GM20000 (cell line): Measurements from ENCODE around the gene ZNF587.
"Not testable (repeated sequence)": the region's sequence is repeated elsewhere in the genome, so short reads cannot be mapped to it uniquely, and the experiment has no call there.

ENCODE experiments used
- DNase-seq: peaks from one replicate; pipeline ENCODE4 v3.0.0; 2012; ENCODE audit warnings: low spot score
- CTCF ChIP-seq: IDR thresholded peaks from 2 replicates; pipeline ENCODE4 v1.5.1; 2012; ENCODE audit warnings: mild to moderate bottlenecking, control low read depth; ENCODE audit errors: extremely low read depth, missing control alignments

ZNF587 gene

DNA sequence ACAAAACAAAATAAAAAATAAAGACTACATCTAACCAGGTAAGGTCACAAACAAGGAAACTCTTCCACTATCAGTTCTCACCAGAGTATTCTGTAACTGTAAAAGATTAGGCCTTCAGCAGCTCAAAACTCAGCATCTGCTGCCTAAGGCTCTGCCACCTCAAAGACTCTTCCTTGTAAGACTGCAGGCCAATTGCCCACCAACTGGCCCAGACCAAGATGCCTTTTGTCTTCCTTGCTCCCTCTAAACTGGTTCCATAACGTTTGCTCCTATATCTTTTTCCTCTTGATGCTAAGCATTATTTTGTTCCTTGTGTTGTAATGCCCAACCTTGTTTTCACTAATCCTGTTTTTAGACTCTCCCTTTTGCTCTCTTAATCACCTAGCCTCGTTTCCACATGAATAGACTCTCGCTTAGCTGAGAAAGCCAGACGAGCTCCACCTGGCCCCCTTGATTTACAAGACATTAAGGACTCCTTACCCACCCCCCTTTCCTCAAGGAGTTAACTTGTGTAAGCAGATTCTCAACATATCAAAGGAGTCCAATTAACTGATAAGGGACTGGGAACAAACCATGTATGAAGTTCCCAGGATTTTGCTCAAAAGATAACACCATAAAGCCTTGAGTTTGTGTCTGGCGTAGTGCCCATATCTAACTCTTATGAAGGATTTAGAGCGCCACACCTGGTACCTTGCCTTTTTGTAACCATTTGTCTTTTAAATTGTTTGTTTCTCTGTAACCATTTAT lies 37.7 kb downstream of the ZNF587 start:
- TF ChIP-seq CTCF, result no peak
- DNase-seq, result no peak

- no peak for TF ChIP-seq CTCF
- DNase-seq, result no peak
These were observed 38.5 kb downstream of the ZNF587 start for GRCh38 chr19:57888107-57888559.

GRCh38 chr19:57888560-57889231 lies 39.0 kb downstream of the ZNF587 start, which contains the start of gene ZNF814:
ZNF814 (minus strand) TSS chr19:57889037; CDS start chr19:57888802, 235 bp downstream.
- peak; percentile 64 for DNase-seq
- peak; percentile 19 for TF ChIP-seq CTCF

- not testable (repeated sequence) for DNase-seq
These were observed 41.0 kb downstream of the ZNF587 start for GRCh38 chr19:57890706-57891105.

GRCh38 chr19:57900311-57900710 lies 50.7 kb downstream of the ZNF587 start:
- no peak for TF ChIP-seq CTCF

DNA sequence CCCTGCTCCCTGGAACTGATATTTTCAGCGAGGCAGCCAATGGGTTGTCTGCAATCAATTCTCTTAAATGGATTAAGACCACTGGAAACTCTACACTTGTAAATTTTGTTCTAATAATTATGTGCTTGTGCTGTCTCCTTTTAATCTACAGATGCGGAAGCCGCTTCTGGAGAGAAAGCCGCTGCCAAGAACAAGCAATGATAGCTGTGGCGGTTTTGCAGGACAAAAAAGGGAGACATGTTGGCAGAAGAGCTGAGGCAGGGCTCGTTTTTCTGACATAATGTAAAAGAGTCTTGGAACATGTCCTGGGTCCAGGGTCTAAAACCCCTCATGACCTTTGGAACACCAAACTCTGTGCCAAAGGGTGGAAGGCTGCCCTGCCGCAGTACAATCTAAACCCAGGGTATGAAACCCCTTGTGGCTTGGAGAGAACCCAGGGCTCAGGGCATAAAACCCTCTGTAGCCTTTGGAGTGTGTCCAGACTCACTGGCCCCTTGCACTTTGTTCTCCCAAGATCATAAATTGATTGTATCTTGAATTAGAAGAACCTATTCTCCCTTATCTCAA lies 54.0 kb downstream of the ZNF587 start:
- no peak for DNase-seq
- TF ChIP-seq CTCF, result no peak

More at GRCh38 chr19:57900311-57900710, 50.7 kb downstream of the ZNF587 start:
- DNase-seq, result no peak

DNA sequence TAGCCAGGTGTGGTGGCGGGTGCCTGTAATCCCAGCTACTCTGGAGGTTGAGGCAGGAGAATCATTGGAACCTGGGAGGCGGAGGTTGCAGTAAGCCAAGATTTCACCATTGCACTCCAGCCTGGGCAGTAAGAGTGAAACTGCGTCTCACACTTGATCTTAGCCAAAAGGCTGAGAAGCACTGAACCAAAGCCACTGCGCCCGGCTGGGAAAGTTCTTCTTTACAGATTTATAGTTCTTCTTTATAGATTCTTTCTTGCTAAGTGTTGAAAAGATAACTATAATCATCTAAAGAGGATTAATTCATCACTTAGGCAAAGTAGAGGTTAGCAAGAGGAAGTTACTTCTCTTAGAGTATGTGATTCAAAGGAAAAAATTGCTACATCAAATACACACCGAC lies 55.6 kb downstream of the ZNF587 start:
- TF ChIP-seq CTCF, result no peak
- DNase-seq, result no peak

GRCh38 chr19:57907394-57907793 lies 57.7 kb downstream of the ZNF587 start:
- no peak for TF ChIP-seq CTCF
- no peak for DNase-seq
